ENCODE measurements around the gene KLHL40.

KLHL40 gene

DNA sequence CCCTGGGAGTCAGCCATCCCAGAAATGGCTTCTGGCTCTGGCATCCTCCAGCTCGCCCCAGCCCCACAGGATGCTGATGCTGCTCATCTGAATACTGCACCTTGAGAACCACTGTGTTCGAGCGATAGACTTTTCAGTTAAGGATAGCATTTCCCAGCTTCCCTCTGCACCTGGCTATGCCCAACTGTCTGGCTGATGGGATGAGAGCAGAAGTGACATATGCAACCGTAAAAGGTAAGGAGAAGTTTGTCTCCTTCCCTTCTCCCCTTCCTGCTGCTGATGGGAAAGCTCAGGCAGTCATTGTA, 27.0 kb downstream of the KLHL40 start:
- TF ChIP-seq TCF12 (IDR thresholded peaks at IDR 0.05; ENCODE audit: low read depth) (no peak), TAF1 (IDR thresholded peaks at IDR 0.05; ENCODE audit: low read depth) (no peak), TEAD4 (IDR thresholded peaks at IDR 0.05) (no peak)

DNA sequence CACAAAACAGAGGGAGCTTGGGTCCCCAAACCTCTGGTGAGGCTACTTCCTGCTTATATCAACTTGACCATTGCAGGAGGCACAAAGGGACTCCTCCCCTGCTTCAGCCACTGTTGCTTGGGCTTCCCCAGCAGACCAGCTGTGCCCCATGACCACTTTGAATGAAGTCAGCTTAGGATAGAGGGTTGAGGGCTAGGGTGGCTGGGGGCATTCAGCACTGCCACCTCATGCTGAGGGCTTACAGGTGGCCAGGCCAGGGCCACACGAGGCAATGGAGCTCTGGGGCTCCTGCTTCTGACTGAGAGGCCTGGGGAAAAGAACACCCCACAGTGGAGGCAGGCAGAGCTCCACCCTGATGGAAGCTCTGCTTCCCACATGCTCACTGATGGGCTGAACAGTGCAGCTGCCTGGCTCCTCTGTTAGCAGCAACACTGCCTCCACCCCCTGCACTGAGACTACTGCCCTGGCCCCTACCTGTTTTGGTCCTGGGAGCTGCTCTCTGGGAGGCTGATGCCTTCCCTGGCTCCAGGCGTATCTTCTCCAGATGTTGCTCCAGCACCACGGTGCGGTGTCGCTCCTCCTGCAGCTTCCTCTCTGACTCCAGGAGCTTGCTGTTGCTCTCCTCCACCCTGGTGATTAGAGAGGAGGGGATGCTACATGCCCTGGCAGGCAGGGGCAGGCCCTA, 27.5 kb downstream of the KLHL40 start:
- TF ChIP-seq ZBTB7A (IDR thresholded peaks at IDR 0.05; ENCODE audit: low read depth) (no peak), EP300 (IDR thresholded peaks at IDR 0.05; ENCODE audit: borderline replicate concordance) (no peak), TAF1 (IDR thresholded peaks at IDR 0.05; ENCODE audit: low read depth) (no peak)
- TF ChIP-seq, protein P1, sequence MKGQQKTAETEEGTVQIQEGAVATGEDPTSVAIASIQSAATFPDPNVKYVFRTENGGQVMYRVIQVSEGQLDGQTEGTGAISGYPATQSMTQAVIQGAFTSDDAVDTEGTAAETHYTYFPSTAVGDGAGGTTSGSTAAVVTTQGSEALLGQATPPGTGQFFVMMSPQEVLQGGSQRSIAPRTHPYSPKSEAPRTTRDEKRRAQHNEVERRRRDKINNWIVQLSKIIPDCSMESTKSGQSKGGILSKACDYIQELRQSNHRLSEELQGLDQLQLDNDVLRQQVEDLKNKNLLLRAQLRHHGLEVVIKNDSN (IDR thresholded peaks at IDR 0.05), result no peak

DNA sequence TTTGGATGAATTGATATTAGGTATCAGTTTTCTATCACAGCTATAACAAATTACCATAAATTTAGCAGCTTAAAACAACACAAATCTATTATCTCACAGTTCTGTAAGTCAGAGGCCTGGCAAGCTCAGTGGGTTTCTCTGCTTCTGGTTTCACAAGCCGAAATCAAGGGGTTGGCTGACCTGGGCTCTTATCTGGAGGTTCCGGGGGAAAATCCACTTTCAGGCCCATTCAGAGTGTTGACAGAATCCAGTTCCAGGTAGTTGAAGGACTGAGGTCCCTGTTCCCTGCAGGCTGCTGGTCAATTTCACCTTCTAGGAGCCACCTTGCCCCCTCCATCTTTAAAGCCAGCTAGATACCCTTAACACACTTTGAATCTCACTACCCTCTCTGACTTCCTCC, 28.4 kb downstream of the KLHL40 start:
- TF ChIP-seq NFIC (IDR thresholded peaks at IDR 0.05) (no peak), EGR1 (IDR thresholded peaks at IDR 0.05) (no peak), TEAD4 (IDR thresholded peaks at IDR 0.05) (no peak), EP300 (IDR thresholded peaks at IDR 0.05; ENCODE audit: borderline replicate concordance) (no peak), RAD21 (IDR thresholded peaks at IDR 0.05; ENCODE audit: low read depth) (no peak), CEBPB (IDR thresholded peaks at IDR 0.05) (no peak), FOXM1 (IDR thresholded peaks at IDR 0.05; ENCODE audit: borderline replicate concordance, low read depth) (no peak)
- TF ChIP-seq, protein P2, sequence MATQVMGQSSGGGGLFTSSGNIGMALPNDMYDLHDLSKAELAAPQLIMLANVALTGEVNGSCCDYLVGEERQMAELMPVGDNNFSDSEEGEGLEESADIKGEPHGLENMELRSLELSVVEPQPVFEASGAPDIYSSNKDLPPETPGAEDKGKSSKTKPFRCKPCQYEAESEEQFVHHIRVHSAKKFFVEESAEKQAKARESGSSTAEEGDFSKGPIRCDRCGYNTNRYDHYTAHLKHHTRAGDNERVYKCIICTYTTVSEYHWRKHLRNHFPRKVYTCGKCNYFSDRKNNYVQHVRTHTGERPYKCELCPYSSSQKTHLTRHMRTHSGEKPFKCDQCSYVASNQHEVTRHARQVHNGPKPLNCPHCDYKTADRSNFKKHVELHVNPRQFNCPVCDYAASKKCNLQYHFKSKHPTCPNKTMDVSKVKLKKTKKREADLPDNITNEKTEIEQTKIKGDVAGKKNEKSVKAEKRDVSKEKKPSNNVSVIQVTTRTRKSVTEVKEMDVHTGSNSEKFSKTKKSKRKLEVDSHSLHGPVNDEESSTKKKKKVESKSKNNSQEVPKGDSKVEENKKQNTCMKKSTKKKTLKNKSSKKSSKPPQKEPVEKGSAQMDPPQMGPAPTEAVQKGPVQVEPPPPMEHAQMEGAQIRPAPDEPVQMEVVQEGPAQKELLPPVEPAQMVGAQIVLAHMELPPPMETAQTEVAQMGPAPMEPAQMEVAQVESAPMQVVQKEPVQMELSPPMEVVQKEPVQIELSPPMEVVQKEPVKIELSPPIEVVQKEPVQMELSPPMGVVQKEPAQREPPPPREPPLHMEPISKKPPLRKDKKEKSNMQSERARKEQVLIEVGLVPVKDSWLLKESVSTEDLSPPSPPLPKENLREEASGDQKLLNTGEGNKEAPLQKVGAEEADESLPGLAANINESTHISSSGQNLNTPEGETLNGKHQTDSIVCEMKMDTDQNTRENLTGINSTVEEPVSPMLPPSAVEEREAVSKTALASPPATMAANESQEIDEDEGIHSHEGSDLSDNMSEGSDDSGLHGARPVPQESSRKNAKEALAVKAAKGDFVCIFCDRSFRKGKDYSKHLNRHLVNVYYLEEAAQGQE (IDR thresholded peaks at IDR 0.05; ENCODE audit: low read depth), result no peak

DNA sequence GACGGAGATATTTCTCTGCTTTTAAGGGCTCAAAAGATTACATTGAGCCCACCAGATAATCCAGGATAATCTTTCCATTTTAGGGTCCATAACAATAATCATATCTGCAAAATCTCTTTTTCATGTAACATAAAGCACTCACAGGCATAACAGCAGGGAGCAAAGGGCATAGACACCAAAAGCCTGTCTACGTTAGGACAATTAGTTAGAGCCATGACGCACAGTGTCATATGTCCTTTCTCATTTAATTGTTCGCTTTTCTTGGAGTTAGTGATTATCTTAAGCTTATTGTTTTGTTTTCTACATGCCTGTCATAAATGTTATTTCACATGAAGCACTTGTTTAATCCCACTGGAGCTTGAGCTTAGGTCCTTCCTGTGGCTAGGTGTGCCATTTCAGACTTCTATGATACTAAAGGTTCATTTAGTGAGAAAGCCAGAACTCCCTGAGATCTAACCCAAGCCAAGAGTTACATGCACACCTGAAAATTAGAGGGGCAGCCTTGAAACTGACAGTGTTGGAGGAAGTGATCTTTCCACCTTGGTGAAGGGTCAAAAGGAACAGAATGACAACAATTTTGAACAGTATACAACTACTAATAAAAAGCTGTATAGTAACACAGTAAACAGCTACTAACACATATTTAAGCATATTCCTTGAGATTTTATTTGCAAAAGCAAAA, 29.0 kb downstream of the KLHL40 start:
- TF ChIP-seq, protein P2 (IDR thresholded peaks at IDR 0.05; ENCODE audit: low read depth), result no peak
- TF ChIP-seq YY1 (IDR thresholded peaks at IDR 0.05; ENCODE audit: low read depth) (no peak), TEAD4 (IDR thresholded peaks at IDR 0.05) (no peak), TCF12 (IDR thresholded peaks at IDR 0.05; ENCODE audit: low read depth) (no peak), NFIC (IDR thresholded peaks at IDR 0.05) (no peak), EGR1 (IDR thresholded peaks at IDR 0.05) (no peak), TAF1 (IDR thresholded peaks at IDR 0.05; ENCODE audit: low read depth) (no peak)
- TF ChIP-seq, protein P3, sequence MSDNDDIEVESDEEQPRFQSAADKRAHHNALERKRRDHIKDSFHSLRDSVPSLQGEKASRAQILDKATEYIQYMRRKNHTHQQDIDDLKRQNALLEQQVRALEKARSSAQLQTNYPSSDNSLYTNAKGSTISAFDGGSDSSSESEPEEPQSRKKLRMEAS (IDR thresholded peaks at IDR 0.05), result no peak

DNA sequence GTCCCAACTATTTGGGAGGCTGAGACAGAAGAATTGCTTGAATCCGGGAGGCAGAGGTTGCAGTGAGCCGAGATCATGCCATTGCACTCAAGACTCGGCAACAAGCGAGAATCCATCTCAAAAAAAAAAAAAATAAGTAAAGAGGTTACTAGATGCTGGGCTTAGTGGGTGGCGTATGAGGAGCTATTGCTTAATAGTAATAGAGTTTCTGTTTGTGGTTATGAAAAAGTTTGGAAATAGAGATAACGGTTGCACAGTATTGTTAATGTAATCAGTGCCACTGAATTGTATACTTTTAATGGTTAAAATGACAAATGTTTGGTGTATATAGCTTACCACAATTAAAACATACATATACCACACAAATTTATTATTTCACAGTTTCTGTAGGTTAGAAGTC, 32.0 kb downstream of the KLHL40 start:
- TF ChIP-seq ZBTB7A (IDR thresholded peaks at IDR 0.05; ENCODE audit: low read depth), result no peak
- TF ChIP-seq, protein P3 (IDR thresholded peaks at IDR 0.05), result no peak
- TF ChIP-seq YY1 (IDR thresholded peaks at IDR 0.05; ENCODE audit: low read depth), result no peak
- TF ChIP-seq CREB1 (IDR thresholded peaks at IDR 0.05; ENCODE audit: low read depth), result no peak
- TF ChIP-seq TAF1 (IDR thresholded peaks at IDR 0.05; ENCODE audit: low read depth), result no peak
- TF ChIP-seq, protein P2 (IDR thresholded peaks at IDR 0.05; ENCODE audit: low read depth), result no peak
- no peak for TF ChIP-seq EP300 (IDR thresholded peaks at IDR 0.05; ENCODE audit: borderline replicate concordance)
- TF ChIP-seq FOXM1 (IDR thresholded peaks at IDR 0.05; ENCODE audit: borderline replicate concordance, low read depth), result no peak
- no peak for TF ChIP-seq EGR1 (IDR thresholded peaks at IDR 0.05)
- TF ChIP-seq, protein P1 (IDR thresholded peaks at IDR 0.05), result no peak
- no peak for TF ChIP-seq CEBPB (IDR thresholded peaks at IDR 0.05)
- TF ChIP-seq TEAD4 (IDR thresholded peaks at IDR 0.05), result no peak
- no peak for TF ChIP-seq NFIC (IDR thresholded peaks at IDR 0.05)
- no peak for TF ChIP-seq TCF12 (IDR thresholded peaks at IDR 0.05; ENCODE audit: low read depth)
- no peak for TF ChIP-seq RAD21 (IDR thresholded peaks at IDR 0.05; ENCODE audit: low read depth)

All from Ishikawa (cell line).